ENCODE results near the gene FMNL3.
"Not testable (repeated sequence)": the region's sequence is repeated elsewhere in the genome, so short reads cannot be mapped to it uniquely, and the experiment has no call there.

Gene FMNL3

DNA sequence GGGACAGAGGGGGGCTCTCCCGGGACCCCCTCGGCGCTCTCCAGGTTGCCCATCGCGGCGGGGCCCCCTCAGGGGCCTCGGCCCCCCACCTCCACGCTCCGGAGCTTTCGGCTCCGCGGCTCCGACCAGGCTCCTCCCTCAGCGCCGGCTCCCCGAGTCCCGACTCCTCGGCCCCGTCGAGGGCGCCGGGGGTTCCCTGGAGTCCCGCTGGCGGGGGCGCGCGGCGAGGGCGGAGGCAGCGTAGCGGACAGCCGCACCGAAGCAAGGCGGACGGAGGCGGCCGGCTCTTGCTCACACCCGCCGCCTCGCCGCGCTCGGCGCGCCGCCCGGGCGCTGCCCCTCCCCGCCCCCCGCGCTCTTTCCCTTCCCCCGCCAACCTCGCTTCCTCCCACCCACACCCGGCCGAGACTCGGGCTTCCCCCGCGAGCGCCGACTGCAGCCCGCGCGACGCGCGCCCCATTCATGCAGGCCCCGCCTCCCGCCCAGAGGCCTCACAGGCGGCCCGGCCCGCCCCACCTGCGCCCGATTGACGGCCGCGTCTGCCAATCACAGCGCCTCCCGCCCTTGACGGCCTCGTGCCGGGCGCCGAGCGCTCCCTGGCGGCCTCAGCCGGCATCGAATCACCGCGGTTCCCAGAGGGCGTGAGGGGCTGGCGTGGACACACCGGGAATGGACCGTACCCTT is at the start of gene FMNL3:
FMNL3 (minus strand) TSS at position 278 of the 684 bp plus-strand sequence; CDS start at position 53, 225 bp downstream.
- in situ Hi-C loops (cut with HindIII; ENCODE audit: low sequenced_read_pairs): loop anchor here (5.0 kb wide), 1 partner anchor 65 kb away; no protein-coding TSS in a partner anchor

DNA sequence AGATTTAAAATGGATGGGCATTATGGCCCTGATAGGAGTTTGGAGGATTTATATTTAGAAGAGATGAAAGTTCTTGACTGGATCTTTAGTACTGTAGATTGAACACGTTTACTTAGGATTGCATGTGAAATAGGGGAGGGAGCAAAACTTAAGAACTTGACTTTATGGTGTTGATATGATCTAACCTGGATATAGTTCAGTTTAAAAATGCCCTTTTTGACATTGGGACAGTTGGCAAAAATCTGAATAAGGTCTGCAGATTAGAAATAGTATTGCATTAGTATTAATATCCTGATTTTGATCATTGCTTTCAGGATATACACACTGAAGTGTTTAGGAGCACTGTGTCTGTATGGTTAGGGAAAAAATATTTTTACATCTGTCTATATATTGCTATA is 43.8 kb upstream of the FMNL3 start:
- in situ Hi-C loops (cut with HindIII; ENCODE audit: low sequenced_read_pairs): loop anchor here (5.0 kb wide), 2 partner anchors 56 to 109 kb away; no protein-coding TSS in a partner anchor

DNA sequence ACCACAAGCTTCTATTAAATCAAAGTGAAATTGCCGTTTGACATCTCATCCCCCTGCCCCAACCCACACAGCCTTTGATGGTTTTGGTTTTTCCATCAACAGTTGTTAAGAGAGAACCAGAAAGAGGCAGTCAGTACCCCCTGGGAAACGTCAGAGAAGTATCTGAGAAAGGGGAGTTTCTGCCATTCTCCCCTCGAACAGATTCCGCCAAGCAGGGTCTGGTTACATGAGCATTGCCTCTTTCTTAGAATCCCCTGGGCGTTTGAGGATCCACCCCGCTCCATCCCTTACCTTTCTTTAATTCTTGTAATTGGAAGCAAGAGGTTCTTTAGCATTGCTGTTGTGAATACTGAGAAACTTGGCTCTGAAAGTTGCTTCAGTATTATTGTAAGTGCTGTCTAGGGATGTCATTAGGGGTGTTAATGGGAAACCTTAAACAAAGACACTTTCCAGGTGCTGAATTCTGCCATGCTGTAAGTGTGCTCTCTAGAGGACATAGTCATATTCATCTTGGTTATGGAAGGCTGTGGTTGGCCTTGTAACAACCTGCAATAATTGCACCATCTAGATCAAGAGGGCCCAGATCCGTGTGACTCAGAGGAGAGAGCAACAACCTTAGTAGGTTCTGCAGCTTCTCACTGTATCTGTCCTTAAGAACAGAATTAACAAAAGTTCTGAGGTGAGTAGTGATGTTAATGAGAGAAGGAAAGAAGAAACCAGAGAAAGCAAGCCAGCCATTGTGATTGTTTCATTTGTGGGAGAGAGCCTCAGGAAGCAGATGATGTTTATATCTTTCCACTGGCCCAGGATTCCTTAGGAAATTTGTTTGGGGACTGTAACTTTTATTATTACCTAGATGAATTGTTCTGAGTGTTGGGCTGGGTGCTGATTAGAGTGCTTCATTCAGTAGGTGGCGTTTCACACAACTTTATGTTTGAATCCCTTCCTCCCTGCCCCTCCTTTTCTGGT is 43.1 kb upstream of the FMNL3 start:
- in situ Hi-C loops (cut with HindIII; ENCODE audit: low sequenced_read_pairs): loop anchor here (5.0 kb wide), 2 partner anchors 57 to 108 kb away; no protein-coding TSS in a partner anchor

DNA sequence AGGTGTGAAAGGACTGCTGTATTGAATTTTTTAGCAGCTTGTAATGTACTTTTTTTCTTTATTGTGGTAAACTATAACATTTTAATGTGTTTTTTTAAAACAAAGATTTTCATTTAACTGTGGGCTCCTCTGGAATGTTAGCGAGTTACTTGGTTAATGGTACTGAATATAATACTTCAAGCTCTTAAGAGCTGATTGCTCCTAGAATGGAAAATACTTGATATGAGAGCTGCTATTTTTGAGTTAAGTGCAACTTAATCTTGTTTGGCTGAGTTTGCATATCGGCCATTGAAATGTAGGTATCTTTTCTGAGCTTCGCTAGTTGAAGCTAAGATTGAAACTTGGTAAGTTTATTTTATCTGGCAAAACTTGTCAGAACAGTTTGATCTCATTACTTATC is 41.6 kb upstream of the FMNL3 start:
- in situ Hi-C loops (cut with HindIII; ENCODE audit: low sequenced_read_pairs): no loop called here

DNA sequence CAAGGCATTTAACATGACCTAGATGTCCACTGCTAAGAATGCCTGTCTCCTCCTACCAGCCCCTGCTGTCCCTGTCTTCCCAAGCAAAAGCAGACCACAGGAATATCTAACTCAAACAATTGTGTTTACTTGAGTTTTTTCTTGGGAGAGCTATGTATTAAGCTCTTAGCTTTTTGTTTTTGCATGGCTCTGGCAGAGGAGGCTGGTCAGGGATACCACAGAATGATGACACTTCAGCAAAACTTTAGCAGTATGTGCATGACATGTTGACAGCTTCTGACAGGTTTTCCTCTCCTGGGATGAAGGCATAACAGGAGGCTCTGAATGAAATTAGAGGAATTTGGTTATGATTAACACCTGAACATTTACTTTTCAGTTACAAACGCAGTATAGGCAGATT is 41.1 kb upstream of the FMNL3 start:
- in situ Hi-C loops (cut with HindIII; ENCODE audit: low sequenced_read_pairs): no loop called here

DNA sequence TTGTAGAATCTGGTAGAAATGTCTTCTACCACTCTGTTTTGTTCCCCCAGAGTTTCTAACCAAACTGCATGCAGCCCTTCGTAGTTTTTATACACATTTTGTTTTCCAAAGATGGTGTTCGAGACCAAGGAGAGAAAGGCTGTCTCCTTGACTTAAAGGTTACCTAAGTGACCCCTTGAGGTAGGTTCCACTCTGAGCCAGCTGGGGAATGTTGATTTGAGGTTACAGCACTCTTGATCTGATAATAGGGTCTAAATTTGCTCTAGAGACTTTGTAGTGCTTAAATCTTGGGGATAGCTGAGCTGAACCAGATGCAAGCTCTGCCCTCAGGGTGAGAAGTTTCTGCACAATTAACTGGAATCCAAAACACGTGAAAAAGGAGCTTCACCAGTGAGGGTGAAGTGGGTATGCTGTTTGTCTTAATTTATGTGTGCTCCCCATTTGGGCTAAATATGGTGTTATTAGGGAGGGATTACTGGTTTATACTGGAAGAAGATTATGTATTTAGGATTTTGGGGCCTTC is 37.2 kb upstream of the FMNL3 start:
- in situ Hi-C loops (cut with HindIII; ENCODE audit: low sequenced_read_pairs): no loop called here

DNA sequence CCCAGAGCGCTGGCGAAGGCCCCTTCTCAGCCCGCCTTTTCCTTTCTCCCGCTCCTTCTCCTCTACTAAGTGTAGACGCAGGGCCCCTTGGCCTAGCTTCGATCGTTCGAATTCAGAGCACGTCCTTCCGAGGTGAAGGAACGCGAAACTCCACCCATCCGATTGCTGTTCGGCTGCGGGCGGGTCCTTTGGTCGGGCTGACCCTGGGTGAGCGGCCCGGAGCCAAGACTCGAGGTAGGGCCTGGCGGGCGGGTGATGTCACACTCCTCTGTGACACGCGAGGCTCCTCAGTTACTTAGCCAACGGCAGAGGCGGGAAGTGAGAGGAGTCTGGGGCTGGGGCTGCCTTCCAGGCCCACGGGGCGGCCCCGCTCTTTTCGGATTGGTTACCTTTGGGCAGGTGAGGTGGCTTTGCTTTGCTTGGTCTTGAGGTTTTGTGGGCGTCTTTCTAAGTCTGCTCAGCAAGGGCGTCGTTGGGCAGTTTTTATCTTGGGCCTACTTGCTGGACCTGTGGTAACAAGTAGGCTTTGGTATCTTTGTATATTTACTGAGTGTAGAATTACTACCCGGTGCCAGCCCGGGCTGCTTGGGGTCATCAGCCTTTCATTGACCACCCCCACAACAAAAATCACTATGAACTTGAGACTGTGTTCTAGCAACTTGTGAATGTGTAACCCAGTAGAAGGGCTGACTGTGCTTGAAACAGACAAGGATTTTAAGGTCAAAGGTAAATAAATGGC is 34.8 kb upstream of the FMNL3 start:
- in situ Hi-C loops (cut with HindIII; ENCODE audit: low sequenced_read_pairs): no loop called here

DNA sequence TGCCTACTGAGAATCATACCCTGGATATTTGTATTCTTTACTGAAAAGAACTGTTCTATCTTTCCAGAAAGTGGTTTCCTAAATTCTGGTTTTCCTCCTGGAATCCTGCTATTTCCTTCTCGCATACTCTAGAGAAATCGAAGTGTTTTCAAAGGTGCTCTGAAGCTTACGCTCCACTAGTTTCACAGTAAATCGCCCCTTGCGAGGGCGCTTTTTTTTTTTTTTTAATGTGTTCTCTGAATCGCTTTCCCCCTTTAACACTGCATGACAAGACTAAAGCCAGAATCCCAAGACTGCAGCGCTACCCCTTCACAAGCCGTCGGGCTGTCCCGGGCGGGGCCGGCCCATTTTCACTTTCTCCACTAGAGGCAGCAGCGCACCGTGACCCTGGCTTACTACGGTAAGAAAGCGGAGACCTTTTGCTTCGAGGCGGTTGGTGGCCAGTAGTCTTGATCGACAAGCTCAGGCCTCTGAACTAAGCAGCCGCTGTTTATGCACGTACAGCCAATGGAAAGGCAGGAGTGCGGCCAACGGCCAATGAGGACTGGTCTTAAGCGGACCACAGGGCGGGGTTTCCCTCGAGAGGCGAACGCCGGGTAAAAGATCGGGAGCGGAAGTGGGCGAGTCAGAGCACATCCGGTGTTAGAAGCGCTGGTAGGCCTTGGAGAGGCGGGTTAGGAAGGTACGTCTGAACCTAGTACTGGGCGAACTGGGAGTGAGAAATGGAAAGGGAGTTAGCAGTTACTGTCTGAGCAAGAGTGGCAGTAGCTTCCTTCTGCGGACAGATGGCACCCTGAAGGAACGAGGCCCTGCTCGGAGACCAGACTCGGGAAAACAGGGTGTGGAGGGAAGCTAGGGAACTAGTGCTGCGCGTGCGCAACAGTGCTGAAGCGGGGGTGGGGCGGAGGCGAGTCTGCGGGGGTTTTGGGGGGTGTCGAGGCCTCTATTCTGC is 34.0 kb upstream of the FMNL3 start, which contains the start of gene TMBIM6:
TMBIM6 (plus strand) TSS at position 628 of the 952 bp plus-strand sequence. CDS start 10,937 bp downstream, outside the sequence.
- in situ Hi-C loops (cut with HindIII; ENCODE audit: low sequenced_read_pairs): no loop called here

DNA sequence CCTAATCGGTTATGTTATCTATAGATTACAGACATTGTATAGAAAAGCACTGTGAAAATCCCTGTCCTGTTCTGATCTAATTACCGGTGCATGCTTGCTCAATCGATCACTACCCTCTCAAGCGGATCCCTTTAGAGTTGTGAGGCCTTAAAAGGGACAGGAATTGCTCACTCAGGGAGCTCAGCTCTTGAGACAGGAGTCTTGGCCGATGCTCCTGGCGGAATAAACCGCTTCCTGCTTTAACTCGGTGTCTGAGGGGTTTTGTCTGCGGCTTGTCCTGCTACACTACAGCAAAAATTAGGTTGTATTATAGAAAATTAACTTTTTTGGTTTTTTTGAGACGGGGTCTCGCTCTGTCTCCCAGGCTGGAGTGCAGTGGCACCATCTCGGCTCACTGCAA is 33.1 kb upstream of the FMNL3 start:
- in situ Hi-C loops (cut with HindIII; ENCODE audit: low sequenced_read_pairs): not testable (repeated sequence)

DNA sequence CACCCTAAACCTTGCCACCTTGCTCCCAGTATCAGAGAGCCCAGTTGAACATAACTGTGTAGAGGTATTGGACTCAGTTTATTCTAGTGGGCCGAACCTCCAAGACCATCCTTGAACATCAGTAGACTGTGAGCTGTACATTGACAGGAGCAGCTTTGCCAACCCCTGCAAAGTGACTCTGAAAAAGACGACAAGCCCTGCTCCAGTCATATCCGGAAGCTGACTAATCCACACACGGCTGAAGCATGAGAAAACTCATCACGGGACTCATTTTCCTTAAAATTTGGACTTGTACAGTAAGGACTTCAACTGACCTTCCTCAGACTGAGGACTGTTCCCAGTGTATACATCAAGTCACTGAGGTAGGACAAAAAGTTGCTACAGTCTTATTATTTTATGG is 31.5 kb upstream of the FMNL3 start:
- in situ Hi-C loops (cut with HindIII; ENCODE audit: low sequenced_read_pairs): not testable (repeated sequence)

GRCh38 chr12:49734900-49735299 is 27.7 kb upstream of the FMNL3 start:
- in situ Hi-C loops (cut with HindIII; ENCODE audit: low sequenced_read_pairs): not testable (repeated sequence)

GRCh38 chr12:49733219-49734017 is 26.2 kb upstream of the FMNL3 start:
- in situ Hi-C loops (cut with HindIII; ENCODE audit: low sequenced_read_pairs): no loop called here

DNA sequence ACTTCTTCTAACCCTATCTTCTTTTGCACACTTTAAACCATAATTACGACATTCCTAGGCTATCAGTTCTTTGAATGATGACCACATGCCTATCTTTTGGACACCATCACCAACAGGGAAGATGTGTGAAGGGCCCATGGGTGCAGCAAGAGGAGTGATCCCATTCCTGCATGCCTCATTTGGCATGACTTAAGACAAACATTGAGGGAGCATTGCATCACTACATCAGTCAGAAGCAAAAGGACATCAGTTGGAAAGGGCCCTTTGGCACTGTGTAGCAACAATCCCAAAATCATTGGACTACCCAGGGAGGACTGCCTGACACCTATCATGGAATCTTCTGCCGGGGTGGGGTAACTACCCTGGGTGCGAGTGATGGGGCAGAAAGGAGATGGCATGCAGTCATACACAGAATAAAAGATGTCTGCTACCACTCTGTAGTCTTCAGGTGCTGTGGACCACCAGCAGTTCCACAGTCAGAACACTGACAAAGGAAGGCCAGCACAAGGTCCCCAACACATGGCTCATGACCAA is 23.4 kb upstream of the FMNL3 start:
- in situ Hi-C loops (cut with HindIII; ENCODE audit: low sequenced_read_pairs): no loop called here

- in situ Hi-C loops (cut with HindIII; ENCODE audit: low sequenced_read_pairs): no loop called here
Measured at GRCh38 chr12:49730050-49730449, 22.8 kb upstream of the FMNL3 start.

DNA sequence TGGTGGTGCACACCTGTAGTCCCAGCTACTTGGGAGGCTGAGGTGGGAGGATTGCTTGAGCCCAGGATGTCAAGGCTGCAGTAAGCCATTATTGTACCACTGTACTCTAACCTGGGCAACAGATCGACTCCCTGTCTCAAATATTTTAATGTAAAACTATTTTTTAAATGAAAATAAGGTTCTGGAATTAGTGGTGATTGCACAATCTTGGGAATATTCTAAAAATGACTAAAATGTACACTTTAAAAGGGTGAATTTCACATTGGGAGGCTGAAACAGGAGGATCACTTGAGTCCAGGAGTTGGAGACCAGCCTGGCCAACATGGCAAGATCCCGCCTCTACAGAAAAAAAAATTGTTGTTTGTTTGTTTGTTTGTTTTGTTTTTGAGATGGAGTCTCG is 21.2 kb upstream of the FMNL3 start:
- in situ Hi-C loops (cut with HindIII; ENCODE audit: low sequenced_read_pairs): no loop called here

DNA sequence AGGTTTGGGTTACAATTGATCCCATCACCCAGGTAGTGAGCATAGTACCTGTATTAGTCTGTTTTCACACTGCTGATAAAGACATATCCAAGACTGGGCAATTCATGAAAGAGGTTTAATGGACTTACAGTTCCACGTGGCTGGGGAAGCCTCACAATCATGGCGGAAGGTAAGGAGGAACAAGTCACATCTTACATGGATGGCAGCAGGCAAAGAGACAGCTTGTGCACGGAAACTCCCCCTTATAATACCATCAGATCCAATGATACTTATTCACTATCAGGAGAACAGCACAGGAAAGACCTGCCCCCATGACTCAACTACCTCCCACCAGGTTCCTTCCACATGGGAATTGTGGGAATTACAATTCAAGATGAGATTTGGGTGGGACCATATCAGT is 14.2 kb upstream of the FMNL3 start:
- in situ Hi-C loops (cut with HindIII; ENCODE audit: low sequenced_read_pairs): not testable (repeated sequence)

- in situ Hi-C loops (cut with HindIII; ENCODE audit: low sequenced_read_pairs): no loop called here
Measured at GRCh38 chr12:49720214-49720613, 13.0 kb upstream of the FMNL3 start.

DNA sequence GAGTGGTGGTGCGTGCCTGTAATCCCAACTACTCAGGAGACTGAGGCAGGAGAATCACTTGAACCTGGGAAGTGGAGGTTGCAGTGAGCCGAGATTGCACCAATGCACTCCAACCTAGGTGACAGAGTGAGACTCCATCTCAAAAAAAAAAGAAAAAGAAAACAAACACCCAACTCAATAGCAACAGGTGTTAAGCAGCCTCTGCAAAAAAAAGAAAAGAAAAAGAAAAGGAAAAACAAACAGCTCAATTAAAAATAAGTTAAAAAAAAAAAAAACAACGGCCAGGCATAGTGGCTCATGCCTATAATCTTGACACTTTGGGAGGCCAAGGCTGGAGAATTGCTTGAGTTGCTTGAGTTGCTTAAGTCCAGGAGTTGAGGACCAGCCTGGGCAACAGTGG is 10.6 kb upstream of the FMNL3 start:
- in situ Hi-C loops (cut with HindIII; ENCODE audit: low sequenced_read_pairs): not testable (repeated sequence)

GRCh38 chr12:49716553-49716952 is 9.3 kb upstream of the FMNL3 start:
- in situ Hi-C loops (cut with HindIII; ENCODE audit: low sequenced_read_pairs): no loop called here
